KOPT-K1 (cell line): Measurements from ENCODE around the gene RAI1.

Source experiments
- H3K27ac ChIP-seq: fragments of 200-600 bp; sonication (generic); 2 replicates; pipeline ENCODE4 v1.5.1; 2016; ENCODE audit warnings: antibody characterized with exemption, mild to moderate bottlenecking, low read depth, low read length; ENCODE audit not compliant: poor library complexity, severe bottlenecking
- H3K36me3 ChIP-seq: fragments of 200-600 bp; sonication (generic); 2 replicates; pipeline ENCODE4 v1.5.1; 2017; ENCODE audit warnings: antibody characterized with exemption, mild to moderate bottlenecking, low read length, moderate library complexity; ENCODE audit not compliant: insufficient read depth
- H3K9me3 ChIP-seq: fragments of 200-600 bp; sonication (generic); 2 replicates; pipeline ENCODE4 v1.5.1; 2017; ENCODE audit warnings: antibody characterized with exemption, low read length, mild to moderate bottlenecking; ENCODE audit not compliant: insufficient read depth, poor library complexity, severe bottlenecking

Gene RAI1

GRCh38 chr17:17793378-17794214 lies 112.3 kb downstream of the RAI1 start:
- H3K36me3 ChIP-seq = peaks cover 54% of the 10 kb centered on the region
- H3K27ac ChIP-seq = peak overlapping the region; percentile 60
- no peaks in the 10 kb centered on the region for H3K9me3 ChIP-seq

GRCh38 chr17:17794382-17794781 lies 113.1 kb downstream of the RAI1 start:
- Histone ChIP-seq H3K36me3 (peaks cover 62% of the 10 kb centered on the region), H3K9me3 (no peaks in the 10 kb centered on the region), H3K27ac (no peak overlapping the region)

GRCh38 chr17:17795296-17795695 lies 114.0 kb downstream of the RAI1 start:
- H3K36me3 ChIP-seq = peaks cover 70% of the 10 kb centered on the region

GRCh38 chr17:17795946-17796786 lies 114.9 kb downstream of the RAI1 start:
- Histone ChIP-seq H3K9me3 (no peaks in the 10 kb centered on the region), H3K36me3 (peaks cover 79% of the 10 kb centered on the region), H3K27ac (no peak overlapping the region)

More at GRCh38 chr17:17795296-17795695, 114.0 kb downstream of the RAI1 start:
- H3K9me3 ChIP-seq = no peaks in the 10 kb centered on the region
- no peak overlapping the region for H3K27ac ChIP-seq

GRCh38 chr17:17796787-17797061 lies 115.5 kb downstream of the RAI1 start:
- no peak overlapping the region for H3K27ac ChIP-seq
- peaks cover 82% of the 10 kb centered on the region for H3K36me3 ChIP-seq
- no peaks in the 10 kb centered on the region for H3K9me3 ChIP-seq

GRCh38 chr17:17797119-17797809 lies 116.0 kb downstream of the RAI1 start:
- no peaks in the 10 kb centered on the region for H3K9me3 ChIP-seq
- peaks cover 82% of the 10 kb centered on the region for H3K36me3 ChIP-seq
- no peak overlapping the region for H3K27ac ChIP-seq

- H3K27ac ChIP-seq = no peak overlapping the region
- H3K9me3 ChIP-seq = no peaks in the 10 kb centered on the region
- H3K36me3 ChIP-seq = peaks cover 82% of the 10 kb centered on the region
Measured at GRCh38 chr17:17798010-17798556, 116.8 kb downstream of the RAI1 start.

GRCh38 chr17:17798573-17799255 lies 117.5 kb downstream of the RAI1 start:
- peaks cover 82% of the 10 kb centered on the region for H3K36me3 ChIP-seq
- no peaks in the 10 kb centered on the region for H3K9me3 ChIP-seq
- H3K27ac ChIP-seq = no peak overlapping the region

- peaks cover 76% of the 10 kb centered on the region for H3K36me3 ChIP-seq
- no peak overlapping the region for H3K27ac ChIP-seq
- H3K9me3 ChIP-seq = no peaks in the 10 kb centered on the region
Measured at GRCh38 chr17:17800504-17801021, 119.3 kb downstream of the RAI1 start.

- Histone ChIP-seq H3K9me3 (no peaks in the 10 kb centered on the region), H3K27ac (no peak overlapping the region), H3K36me3 (peaks cover 76% of the 10 kb centered on the region)
Measured at GRCh38 chr17:17801800-17802481, 120.7 kb downstream of the RAI1 start.

GRCh38 chr17:17804007-17804406 lies 122.7 kb downstream of the RAI1 start:
- no peak overlapping the region for H3K27ac ChIP-seq
- peaks cover 68% of the 10 kb centered on the region for H3K36me3 ChIP-seq
- H3K9me3 ChIP-seq = no peaks in the 10 kb centered on the region

GRCh38 chr17:17805575-17805974 lies 124.3 kb downstream of the RAI1 start:
- H3K9me3 ChIP-seq = no peaks in the 10 kb centered on the region
- H3K36me3 ChIP-seq = peaks cover 61% of the 10 kb centered on the region
- no peak overlapping the region for H3K27ac ChIP-seq

- Histone ChIP-seq H3K36me3 (peaks cover 61% of the 10 kb centered on the region), H3K27ac (no peak overlapping the region)
Measured at GRCh38 chr17:17806035-17806434, 124.8 kb downstream of the RAI1 start.

More at GRCh38 chr17:17806035-17806434, 124.8 kb downstream of the RAI1 start:
- no peaks in the 10 kb centered on the region for H3K9me3 ChIP-seq
